Breast epithelium (tissue), 3 donors: ENCODE measurements around the gene PIH1D2. TPM values are rescaled to one million over a fixed set of nuclear protein-coding genes. Genes with fewer than 3 reads are reported as not detected.

Experiments used
- total RNA-seq, 3 donors: library from RNA; depleted of rRNA; stranded (reverse); fragments of >200 nt; gene quantifications; one replicate each; pipeline ENCODE4 v1.1.0, GENCODE V29; 2016

Gene PIH1D2
- total RNA-seq, 3 donors from 2014 or later: 1.3 to 5.4 (median 3.3) TPM

Other genes with a start within 250 kb of the PIH1D2 start
- 10 to 100 TPM; 31.8 to 46.2 (median 43.9) TPM for gene ALG9, start 202.4 kb downstream of the PIH1D2 start, total RNA-seq
- gene FDXACB1, start 194.9 kb downstream of the PIH1D2 start, total RNA-seq: 1 to 10 TPM; 1.6 to 3.7 (median 3.3) TPM
- 10 to 100 TPM; 29.6 to 35.1 (median 31.2) TPM for gene CFAP68, start 194.5 kb downstream of the PIH1D2 start, total RNA-seq
- 100 to 1,000 TPM; 132 to 299 (median 271) TPM for gene CRYAB, start 162.2 kb downstream of the PIH1D2 start, total RNA-seq
- gene HSPB2, start 161.3 kb downstream of the PIH1D2 start, total RNA-seq: 1 to 10 TPM in 2 of 3 donors, under 1 TPM in 1; 0.98 to 2.1 (median 1.2) TPM
- gene C11orf52, start 155.1 kb downstream of the PIH1D2 start, total RNA-seq: 10 to 100 TPM in 2 of 3 donors, 1 to 10 TPM in 1; 7.5 to 40.5 (median 19.0) TPM
- 10 to 100 TPM; 38.9 to 53.9 (median 45.2) TPM for gene DIXDC1, start 136.7 kb downstream of the PIH1D2 start, total RNA-seq
- gene DLAT, start 48.6 kb downstream of the PIH1D2 start, total RNA-seq: 10 to 100 TPM; 26.9 to 30.9 (median 27.5) TPM
- gene NKAPD1, start 282 bp upstream of the PIH1D2 start, total RNA-seq: 10 to 100 TPM; 13.1 to 16.1 (median 14.7) TPM
- 10 to 100 TPM; 31.9 to 48.8 (median 40.5) TPM for gene TIMM8B, start 12.7 kb upstream of the PIH1D2 start, total RNA-seq
- 100 to 1,000 TPM; 108 to 122 (median 109) TPM for gene SDHD, start 12.9 kb upstream of the PIH1D2 start, total RNA-seq
- gene IL18, start 90.1 kb upstream of the PIH1D2 start, total RNA-seq: 10 to 100 TPM in 2 of 3 donors, 1 to 10 TPM in 1; 8.2 to 21.0 (median 16.8) TPM
- gene TEX12, start 93.4 kb upstream of the PIH1D2 start, total RNA-seq: 1 to 10 TPM in 2 of 3 donors, not detected in 1; 1.2 to 1.3 TPM
- 10 to 100 TPM in 1 of 3 donors, 1 to 10 TPM in 2; 3.4 to 10.8 (median 5.2) TPM for gene BCO2, start 101.5 kb upstream of the PIH1D2 start, total RNA-seq
- 10 to 100 TPM; 21.8 to 40.4 (median 38.7) TPM for gene PTS, start 152.4 kb upstream of the PIH1D2 start, total RNA-seq
- gene PLET1, start 186.8 kb upstream of the PIH1D2 start, total RNA-seq: not detected